HG02610 (cell line): ENCODE measurements around the gene KIAA1671.

Experiments used
- ATAC-seq: cut with Tn5 transposase; IDR thresholded peaks from one replicate; pipeline ENCODE4 v1.9.1; 2021; ENCODE audit warnings: mild to moderate bottlenecking, moderate library complexity; ENCODE audit not compliant: unreplicated experiment

KIAA1671 gene

GRCh38 chr22:25032066-25032465 is 79.5 kb downstream of the KIAA1671 start:
- no peak for ATAC-seq

- ATAC-seq: no peak
Observed at GRCh38 chr22:25035715-25036114, 83.2 kb downstream of the KIAA1671 start.

- no peak for ATAC-seq
Observed at GRCh38 chr22:25038239-25038638, 85.7 kb downstream of the KIAA1671 start.

GRCh38 chr22:25038771-25039170 is 86.3 kb downstream of the KIAA1671 start:
- ATAC-seq: no peak

- no peak for ATAC-seq
Observed at GRCh38 chr22:25039255-25039654, 86.7 kb downstream of the KIAA1671 start.

GRCh38 chr22:25039754-25040153 is 87.2 kb downstream of the KIAA1671 start:
- ATAC-seq: no peak

- no peak for ATAC-seq
Observed at GRCh38 chr22:25045159-25045558, 92.6 kb downstream of the KIAA1671 start.

GRCh38 chr22:25048071-25048470 is 95.6 kb downstream of the KIAA1671 start:
- no peak for ATAC-seq

- no peak for ATAC-seq
Observed at GRCh38 chr22:25048659-25049647, 96.4 kb downstream of the KIAA1671 start.

GRCh38 chr22:25049770-25050169 is 97.3 kb downstream of the KIAA1671 start:
- ATAC-seq: no peak

- no peak for ATAC-seq
Observed at GRCh38 chr22:25050566-25050965, 98.0 kb downstream of the KIAA1671 start.

- no peak for ATAC-seq
Observed at GRCh38 chr22:25051073-25051472, 98.6 kb downstream of the KIAA1671 start.

- ATAC-seq: no peak
Observed at GRCh38 chr22:25051983-25052710, 99.6 kb downstream of the KIAA1671 start.

- no peak for ATAC-seq
Observed at GRCh38 chr22:25053153-25053805, 100.8 kb downstream of the KIAA1671 start.

GRCh38 chr22:25054943-25055511 is 102.5 kb downstream of the KIAA1671 start:
- no peak for ATAC-seq

GRCh38 chr22:25057013-25057881 is 104.7 kb downstream of the KIAA1671 start:
- no peak for ATAC-seq

GRCh38 chr22:25059438-25059837 is 106.9 kb downstream of the KIAA1671 start:
- ATAC-seq: no peak

GRCh38 chr22:25060522-25061071 is 108.1 kb downstream of the KIAA1671 start:
- ATAC-seq: no peak

GRCh38 chr22:25061134-25061533 is 108.6 kb downstream of the KIAA1671 start:
- ATAC-seq: no peak
